NCI-H1930 (cell line): ENCODE results near the gene PCBP3.
"Not testable (repeated sequence)": the region's sequence is repeated elsewhere in the genome, so short reads cannot be mapped to it uniquely, and the experiment has no call there.

Experiments
- DNase-seq, 2 experiments: peaks; one replicate each; lab custom pipeline; 2025; lab: John Stamatoyannopoulos, UW

PCBP3 gene

DNA sequence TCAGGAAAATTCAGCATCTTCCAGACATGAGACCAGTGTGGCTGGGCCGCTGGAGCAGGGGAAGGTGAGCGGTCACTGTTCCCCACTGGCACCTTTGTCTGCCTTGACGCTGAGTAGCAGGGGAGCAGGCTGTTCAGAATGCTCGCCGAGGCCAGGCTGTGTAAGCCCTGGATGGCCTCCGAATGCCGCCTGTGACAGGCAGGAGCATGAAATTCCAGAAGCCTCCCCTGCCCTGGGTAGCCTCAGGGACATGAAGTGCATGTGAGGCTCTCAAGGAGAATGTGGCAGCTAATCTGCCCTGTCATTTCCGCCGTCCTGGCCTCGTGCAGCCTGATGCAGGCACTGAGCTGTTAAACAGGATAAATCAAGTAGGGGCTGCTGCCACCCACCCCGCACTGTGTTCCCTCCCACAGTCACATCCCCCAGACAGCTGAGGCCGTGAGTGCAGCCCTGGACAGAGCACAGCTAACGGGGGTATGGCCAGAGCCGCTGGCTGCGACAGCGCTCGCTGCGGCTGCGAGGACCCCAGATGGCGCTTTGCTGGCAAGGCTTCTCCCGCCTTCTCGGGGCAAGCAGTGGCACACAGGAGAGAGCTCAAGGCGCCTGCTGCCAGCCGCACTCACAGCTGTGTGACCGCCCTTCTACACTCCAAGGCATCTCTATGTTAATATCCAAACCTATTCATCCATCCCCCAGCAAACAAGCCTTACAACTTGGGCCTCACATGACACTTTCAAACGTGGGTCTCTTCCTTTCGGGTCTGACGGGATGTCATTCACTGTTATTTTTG is 233.1 kb downstream of the PCBP3 start:
- DNase-seq: no peak

DNA sequence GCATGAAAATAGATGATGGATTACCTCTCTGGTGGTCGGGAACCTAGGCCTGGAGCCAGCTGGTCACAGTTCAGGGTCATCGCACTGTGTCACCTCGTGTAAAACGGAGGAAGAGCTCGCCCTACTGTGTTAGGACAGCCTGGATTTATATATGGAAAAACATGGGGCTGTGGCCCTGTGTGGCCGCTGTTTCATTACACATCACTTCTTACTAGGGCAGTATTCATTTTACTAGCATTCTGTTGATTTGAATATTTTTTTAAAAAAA is 233.6 kb downstream of the PCBP3 start:
- DNase-seq: no peak

DNA sequence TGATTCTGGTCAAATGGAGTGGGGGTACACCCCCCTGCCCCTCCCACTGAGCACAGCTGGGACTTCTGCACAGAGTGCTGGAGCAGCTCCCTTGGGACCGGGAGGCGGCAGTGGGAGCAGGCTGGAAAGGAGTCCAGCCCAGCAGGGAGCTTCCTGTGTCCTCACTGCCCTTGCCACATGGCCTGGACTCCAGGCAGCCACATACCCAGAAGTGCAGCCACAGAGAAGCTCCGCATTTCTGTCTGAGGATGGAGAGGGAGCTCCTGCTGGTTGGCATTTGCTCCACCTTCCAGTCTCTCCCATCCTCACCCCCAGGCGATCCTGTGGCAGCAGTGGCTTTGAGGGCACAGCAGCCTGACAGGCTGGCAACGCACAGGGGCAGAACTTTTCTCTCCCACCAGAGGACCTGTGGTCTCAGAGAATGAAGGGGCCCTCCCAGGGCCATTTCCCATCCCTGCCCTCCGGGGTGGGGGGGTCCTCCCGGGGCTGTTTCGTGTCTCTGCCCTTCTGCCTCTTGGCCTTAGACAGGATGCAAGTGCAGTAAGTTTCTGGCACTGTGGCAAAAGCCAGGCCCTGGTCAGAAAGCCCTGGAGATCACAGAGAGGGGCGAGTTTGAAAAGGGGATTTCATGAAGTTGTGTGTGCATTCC is 234.4 kb downstream of the PCBP3 start:
- no peak for DNase-seq

DNA sequence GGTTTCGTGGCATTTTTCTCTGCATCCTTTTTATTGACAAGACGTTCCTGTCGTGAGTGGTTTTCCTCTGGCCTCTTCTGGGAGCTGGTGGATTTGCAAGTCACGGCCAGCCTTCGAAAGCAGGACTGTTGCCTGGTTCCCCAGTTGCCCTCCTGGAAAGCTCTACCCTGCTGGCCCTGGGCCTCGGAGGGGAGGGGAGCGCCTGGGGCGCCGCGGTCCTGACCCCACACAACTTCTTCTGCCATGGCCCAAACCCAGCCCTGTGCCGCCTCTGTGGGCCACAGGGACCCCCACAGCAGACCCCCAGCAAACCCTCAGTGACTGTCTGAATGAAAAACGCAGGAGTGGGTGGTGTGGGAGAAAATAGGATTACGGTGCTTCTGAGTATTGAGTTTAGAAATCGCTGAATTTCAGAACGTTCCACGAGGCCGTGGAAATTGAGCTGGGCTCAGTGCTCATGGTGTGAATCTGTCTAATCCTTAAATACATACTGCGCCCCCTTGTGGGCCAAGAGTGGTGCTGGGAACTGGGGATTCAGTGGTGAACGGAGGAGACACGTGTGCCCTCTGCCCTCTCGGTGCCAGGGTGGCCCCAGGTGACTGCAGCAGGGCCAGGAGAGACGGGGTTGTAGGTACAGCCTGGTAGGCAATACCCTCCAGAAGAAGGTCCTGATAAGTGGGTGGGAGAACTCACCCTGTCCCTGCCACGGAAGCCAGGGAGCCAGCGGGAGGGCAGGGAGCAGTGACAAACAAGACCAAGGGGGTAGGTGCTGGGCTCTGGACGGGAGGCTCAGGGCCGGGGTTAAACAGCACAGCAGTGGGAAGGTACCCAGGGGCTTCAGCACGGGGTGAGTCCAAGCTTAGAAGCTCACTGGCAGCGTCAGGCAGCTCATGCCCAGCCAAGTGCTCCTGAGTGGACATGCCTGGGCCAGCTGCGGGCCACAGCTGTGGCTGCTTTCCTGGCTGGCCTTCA is 236.9 kb downstream of the PCBP3 start:
- DNase-seq: peak; percentile 41 to 61

DNA sequence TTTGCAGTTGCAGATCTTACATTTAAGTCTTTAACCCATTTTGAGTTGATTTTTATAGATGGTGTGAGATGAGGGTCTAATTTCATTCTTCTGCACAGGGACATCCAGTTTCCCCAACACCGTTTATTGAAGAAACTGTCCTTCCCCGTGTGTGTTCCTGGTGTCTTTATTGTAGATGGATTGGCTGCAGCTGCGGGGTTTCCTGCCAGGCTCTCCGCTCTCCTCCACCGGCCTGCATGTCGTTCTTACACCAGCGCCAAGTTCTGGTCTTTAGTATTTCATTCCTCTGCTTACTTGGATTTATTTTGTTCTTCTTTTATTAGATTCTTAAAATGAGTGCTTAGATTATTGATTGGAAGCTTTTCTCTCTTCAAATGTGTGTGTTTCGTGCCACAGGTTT is 239.1 kb downstream of the PCBP3 start:
- no peak for DNase-seq

DNA sequence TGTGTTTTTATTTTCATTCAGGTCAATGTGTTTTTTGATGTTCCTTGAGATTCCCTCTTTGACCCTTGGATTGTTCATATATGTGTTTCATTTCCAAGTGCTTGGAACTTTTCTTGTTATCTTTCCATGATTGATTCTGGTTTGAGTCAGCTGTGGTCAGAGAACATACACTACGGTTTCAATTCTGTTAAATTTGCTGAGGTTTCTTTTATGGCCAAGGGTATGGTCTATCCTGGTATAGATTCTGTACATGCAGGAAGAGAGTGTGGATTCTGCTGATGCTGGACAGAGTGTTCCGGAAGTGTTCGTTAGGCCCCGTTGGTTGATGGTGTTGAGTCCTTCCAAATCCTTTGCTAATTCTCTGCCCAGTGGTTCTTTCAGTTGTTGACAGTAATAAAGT is 239.6 kb downstream of the PCBP3 start:
- no peak for DNase-seq

DNA sequence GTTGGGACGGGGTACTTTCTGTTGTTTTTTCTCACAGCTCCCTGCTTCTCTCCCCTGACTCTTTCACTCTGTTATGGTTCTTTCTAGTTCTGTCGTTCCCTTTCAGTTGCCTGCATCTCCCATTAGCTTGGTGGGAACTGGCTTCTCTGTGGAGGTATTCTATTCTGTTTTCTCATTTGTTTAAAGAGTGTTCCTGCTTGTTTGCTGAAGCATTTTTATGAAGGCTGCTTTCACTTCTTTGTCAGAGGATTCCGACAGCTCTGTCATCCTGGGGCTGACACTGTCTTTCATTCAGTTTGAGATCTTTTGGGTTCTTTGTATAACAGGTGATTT is 242.0 kb downstream of the PCBP3 start:
- no peak for DNase-seq

DNA sequence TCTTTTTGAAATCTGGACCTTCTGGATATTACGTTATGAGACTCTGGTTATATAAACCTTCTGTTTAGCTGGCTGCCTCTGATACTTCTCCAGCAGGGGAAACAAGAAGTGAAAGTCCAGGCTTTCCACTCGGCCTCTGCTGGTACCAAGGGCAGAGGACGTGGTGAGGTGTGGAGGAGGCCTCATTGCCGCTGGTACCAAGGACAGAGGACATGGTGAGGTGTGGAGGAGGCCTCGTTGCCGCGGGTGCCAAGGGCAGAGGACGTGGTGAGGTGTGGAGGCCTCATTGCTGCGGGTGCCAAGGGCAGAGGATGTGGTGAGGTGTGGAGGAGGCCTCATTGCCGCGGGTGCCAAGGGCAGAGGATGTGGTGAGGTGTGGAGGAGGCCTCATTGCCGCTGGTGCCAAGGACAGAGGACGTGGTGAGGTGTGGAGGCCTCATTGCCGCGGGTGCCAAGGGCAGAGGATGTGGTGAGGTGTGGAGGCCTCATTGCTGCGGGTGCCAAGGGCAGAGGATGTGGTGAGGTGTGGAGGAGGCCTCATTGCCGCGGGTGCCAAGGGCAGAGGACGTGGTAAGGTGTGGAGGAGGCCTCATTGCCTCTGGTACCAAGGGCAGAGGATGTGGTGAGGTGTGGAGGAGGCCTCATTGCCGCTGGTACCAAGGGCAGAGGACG is 242.5 kb downstream of the PCBP3 start:
- DNase-seq: not testable (repeated sequence)

DNA sequence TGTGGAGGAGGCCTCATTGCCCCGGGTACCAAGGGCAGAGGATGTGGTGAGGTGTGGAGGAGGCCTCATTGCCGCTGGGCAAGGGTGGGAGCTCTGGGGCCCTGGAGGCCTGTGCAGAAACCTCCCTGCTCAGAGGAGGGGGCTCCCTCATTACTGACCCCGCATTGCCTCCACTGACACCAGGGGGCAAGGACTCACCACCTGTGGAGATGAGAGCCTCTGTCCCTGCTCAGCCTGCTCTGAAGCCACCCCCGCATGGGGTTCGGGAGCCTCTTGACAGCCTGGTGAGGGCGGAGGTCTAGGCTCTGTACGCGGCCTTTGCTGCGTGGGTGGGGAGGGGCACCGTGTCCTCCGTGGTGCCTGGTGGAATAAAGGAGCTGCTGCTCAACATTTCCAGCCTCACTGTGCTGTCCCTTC is 243.1 kb downstream of the PCBP3 start:
- no peak for DNase-seq

DNA sequence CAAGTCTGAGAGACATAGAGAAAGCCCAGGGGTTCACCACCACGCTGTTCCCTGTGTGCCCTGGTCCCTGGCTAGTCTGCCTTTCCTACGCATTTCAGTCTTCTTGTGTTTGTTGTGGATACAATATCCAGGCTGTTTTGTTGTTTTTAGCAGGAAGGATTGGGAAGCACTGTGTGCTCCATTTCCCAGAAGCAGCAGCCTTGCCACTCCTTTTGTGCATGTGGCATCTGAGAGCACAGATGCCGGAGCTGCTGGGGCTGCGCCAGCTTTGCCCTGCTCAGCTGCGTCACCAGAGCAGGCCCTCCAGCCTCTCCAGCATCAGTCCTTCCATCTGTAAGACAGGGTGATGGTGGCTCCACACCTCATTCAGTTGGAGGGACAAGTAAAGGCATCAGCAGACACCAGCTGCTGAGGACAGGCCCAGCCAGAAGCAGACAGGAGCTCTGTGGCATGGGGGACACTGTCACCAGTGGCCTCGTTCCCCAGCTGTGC is 243.6 kb downstream of the PCBP3 start:
- no peak for DNase-seq

DNA sequence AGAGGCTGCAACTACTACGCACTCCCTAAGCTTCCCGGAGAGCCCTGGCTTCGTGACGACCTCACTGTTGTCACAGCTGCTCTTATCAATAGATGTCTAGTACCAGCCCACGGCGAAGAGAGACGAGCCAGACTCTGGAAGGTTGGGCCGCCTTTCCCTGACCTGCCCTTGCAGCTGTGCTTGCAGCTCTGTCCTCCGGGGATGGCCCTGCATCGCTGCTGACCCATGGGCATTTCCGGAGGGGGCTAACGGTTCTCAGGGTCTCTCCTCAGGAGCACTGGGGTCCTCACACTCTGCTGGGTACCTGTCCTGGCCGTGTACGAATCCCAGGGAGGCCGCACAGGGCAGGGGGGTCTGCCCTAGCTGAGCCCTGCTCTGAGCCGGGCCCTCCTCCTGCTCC is 244.3 kb downstream of the PCBP3 start:
- DNase-seq: no peak

DNA sequence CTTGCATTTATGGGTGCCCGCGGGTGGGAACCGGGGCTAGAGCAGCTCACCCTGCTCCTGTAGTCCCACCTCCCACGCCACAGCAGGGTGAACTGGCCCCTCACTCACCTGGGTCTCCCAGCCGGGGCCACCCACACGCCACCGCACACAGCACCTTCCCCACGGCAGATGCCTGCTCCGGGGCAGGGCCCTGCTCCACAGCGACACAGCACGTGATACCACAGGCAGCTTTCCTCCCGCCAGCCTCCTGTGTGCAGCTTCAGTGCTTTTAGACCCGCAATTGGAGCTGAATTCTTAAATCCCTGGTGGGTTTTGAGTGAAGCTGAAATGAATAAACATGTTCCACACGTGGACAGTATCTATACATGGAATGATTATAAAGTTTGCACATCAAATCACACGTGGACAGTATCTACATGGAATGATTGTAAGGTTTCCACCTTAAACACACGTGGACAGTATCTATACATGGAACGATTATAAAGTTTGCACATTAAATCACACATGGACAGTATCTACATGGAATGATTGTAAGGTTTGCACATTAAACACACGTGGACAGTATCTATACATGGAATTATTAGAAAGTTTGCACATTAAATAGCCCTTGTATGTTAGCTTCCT is 245.0 kb downstream of the PCBP3 start:
- no peak for DNase-seq

DNA sequence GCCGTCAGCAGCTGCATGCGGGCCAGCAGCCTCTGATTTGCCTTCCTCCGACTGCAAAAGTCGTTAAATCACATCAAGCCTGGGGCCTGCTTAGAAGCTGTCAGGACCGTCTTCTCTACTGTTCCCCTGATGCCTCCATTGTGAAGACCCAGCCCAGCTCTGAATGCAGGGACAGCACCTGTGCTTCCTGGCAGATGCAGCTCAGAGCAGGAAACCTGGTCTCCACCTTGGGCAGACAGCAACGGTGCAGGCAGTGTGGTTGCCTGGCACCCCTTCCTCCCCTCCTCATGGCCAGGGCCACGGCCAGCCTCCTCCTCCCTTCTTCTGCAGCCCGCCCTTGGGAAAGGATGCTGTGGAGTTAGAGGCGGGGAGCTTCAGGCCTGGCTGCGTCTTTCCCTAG is 245.7 kb downstream of the PCBP3 start:
- DNase-seq: no peak

DNA sequence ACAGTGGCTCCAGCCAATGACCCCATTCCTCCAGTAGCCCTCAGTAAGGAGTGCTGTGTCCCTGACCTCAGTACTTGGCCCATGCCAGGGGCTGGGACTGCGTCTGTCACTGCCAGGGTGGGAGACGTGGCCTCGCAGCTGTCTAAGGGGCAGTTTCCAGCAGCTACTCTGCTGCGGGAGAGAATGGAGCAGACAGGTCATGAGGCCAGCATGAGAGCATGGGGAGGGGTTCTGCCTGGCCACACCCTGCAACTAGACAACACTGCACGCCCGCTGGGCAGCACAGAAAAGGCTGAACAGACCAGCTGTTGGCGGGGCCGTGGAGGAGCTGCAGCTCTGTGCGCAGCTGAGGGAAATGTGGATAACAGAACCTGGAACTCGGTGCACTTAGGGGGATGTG is 246.4 kb downstream of the PCBP3 start:
- no peak for DNase-seq

DNA sequence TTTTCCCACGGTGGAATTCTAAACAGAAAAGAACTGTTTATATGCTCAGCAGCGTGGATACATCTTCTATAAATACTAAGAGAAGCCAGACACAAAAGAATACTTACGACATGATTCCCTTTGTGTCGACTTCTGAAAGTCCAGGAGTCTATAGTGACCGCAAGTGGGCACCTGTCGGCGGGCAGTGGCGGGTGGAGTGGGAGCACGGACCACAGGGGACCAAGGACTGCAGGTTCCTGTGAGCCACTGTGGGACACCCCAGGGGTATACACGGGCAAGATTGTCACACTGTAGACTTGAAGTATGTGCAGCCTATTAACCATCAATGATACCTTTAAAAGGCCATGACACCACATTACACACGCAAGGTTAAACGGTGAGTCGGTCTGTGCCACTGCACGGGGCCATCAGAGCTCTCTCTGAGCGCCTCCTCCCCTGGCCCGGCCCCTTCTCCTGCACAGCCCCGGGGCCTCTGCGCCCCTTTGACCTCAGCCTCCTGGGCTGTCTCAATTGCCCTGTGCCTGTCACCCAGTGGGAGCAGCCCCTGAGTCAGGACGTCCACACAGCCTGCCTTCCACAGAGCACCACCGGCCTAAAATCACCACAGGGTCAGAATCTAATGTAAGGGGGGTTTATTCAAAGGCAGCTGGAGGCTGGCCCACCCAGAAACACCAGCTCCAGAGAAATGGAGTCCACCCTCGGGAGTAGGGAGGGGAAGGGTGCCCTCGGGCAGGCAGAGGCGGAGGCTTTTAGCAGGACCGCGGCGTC is 248.0 kb downstream of the PCBP3 start:
- no peak for DNase-seq

DNA sequence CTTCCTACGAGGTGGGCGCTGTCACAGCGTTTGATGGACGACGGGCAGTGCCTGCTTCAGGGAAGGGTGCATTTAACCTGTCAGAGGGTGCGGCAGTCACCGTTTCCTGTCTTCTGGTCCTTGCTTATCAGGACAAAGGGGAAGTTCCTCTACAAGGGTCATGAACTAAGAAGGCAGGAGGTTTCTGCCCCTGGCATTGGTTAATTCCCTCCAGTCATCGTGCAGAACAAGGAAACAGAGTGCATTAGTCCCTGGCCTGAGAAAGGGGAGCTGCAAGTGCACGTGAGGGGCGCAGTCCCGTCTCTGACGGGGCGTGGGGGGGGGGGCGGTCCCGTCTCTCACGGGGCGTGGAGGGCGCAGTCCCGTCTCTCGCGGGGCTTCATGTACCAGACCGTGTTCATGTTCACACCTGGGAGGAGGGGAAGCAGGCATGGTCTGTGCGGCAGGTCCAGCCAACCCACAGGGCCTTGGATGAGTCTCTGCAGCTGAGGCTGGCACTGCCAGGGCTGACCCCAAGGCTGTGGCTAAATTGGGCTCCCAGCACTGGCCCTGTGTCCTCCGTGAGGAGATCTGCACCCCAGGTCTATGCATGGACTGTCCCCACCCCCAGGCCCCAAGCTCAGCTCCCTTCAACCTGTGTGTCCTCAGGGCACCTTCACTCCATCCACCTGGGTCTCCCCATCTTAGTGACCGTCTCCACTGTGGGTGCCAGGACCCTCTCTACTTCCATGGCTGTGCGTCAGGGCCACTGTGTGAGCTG is 248.8 kb downstream of the PCBP3 start:
- no peak for DNase-seq

DNA sequence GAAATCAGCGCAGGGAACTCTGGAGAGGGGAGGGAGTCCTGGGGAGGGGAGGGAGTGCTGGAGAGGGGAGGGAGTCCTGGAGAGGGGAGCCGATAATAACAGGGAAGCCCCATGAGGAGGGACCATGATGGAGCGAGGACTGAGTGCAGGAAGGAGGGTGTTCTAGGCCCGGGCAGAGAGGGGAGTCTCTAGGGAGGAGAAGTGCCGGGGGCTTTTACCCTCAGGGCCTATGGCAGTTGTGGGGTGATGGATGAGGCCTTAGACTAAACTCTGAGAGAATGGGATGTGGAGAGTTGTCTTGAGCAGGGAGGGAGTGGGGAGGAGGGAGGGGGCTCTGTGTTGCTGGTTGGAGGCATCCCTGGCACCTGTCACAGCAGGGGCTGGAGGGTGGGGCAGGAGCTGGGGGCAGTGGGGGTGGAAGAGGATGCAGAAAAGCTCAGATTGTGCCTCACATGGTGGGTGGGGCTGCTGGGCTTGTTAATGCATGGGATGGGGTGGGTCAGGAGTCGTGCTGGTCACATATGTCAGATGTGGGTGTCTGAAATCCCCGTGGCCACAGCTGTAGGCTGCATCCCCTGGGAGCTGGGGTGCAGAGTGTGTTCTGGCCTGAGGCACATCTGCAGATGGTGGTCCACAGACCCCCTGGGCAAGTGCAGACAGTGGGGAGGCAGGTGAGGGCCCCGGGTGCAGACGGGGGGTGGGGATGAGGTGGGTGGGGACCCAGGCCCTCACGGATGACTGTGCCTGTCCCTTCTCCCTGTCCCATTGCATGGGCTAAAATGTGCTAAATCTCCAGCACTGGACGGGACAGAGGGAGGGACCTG is 249.6 kb downstream of the PCBP3 start:
- DNase-seq: no peak

DNA sequence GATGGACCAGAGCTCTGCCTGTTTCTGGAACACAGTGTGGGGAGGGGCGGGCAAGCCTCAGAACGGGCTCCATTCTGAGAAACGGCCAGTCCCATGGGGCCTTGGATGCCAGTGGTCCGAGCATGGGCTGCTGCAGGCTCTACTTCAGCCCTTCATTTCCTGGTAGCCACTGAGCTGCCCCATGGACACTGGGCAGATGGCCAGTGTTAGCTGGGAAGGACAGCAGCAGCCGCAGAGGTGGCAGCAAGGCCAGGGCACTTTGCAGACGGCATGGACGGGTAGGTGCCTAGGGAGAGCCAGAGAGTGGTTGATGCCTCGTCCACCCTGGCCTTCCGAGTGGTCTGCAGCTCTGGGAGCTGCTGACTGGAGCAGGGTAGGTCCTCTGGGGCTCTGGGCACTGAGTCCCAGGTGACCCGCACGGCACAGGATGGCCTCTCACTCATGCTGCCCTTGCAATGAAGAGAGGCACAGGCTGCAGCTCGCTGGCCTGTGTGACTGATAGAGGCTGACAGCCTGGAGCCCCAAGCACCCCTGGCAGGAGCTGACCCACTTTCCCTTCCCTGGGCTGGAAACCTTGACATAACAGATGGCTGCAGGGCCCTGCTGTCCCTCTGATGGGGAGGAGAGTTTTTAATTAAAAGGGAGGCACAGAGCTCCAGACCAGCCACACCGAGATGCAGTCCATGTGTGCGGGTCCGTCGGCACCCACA is 250.4 kb downstream of the PCBP3 start:
- no peak for DNase-seq

DNA sequence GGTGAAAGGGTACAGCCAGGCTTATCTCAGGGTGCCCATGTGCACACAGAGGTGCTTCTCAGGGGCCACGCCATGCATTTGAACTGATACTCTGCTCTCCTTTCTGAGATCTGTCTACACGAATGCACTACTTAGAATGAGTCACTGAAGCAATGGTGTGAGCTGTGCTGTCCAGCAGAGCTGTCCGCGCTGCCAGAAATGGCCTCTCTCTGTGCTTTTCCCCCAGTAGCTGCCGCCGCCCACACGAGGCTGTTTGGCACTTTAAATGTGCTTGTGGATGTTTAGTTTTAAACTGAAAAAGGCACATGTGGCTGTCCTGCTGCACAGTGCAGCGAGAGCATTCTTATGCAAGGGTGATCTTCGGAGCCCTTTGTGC is 250.9 kb downstream of the PCBP3 start:
- DNase-seq: no peak
